Effector CD8-positive, alpha-beta T cell (primary cell): ENCODE results near the gene KRTAP12-3.
"Not testable (repeated sequence)": the region's sequence is repeated elsewhere in the genome, so short reads cannot be mapped to it uniquely, and the experiment has no call there.

Experiments used
- DNase-seq: peaks from one replicate; lab custom pipeline; 2025; lab: John Stamatoyannopoulos, UW

Gene KRTAP12-3

GRCh38 chr21:44627181-44627822 is 30.4 kb upstream of the KRTAP12-3 start:
- not testable (repeated sequence) for DNase-seq

- not testable (repeated sequence) for DNase-seq
Measured at GRCh38 chr21:44627831-44628233, 29.9 kb upstream of the KRTAP12-3 start.

- no peak for DNase-seq
Measured at GRCh38 chr21:44628707-44629391, 28.9 kb upstream of the KRTAP12-3 start.

GRCh38 chr21:44630440-44630839 is 27.3 kb upstream of the KRTAP12-3 start:
- DNase-seq, result no peak

GRCh38 chr21:44632067-44632466 is 25.7 kb upstream of the KRTAP12-3 start:
- DNase-seq, result no peak

GRCh38 chr21:44636209-44637017 is 21.3 kb upstream of the KRTAP12-3 start:
- DNase-seq, result no peak

- no peak for DNase-seq
Measured at GRCh38 chr21:44637018-44637850, 20.5 kb upstream of the KRTAP12-3 start, which contains the start of gene KRTAP10-10. TSS of gene KRTAP10-10 (plus strand) at chr21:44637356. CDS start at chr21:44637418, 62 bp downstream.

GRCh38 chr21:44637851-44638348 is 19.8 kb upstream of the KRTAP12-3 start:
- DNase-seq, result not testable (repeated sequence)

- not testable (repeated sequence) for DNase-seq
Measured at GRCh38 chr21:44638506-44639330, 19.0 kb upstream of the KRTAP12-3 start.

GRCh38 chr21:44639331-44639655 is 18.4 kb upstream of the KRTAP12-3 start:
- no peak for DNase-seq

GRCh38 chr21:44640761-44641160 is 17.0 kb upstream of the KRTAP12-3 start:
- DNase-seq, result no peak

GRCh38 chr21:44643741-44644310 is 13.9 kb upstream of the KRTAP12-3 start:
- DNase-seq, result no peak

- no peak for DNase-seq
Measured at GRCh38 chr21:44644878-44645277, 12.9 kb upstream of the KRTAP12-3 start.

- DNase-seq, result not testable (repeated sequence)
Measured at GRCh38 chr21:44646366-44647221, 11.1 kb upstream of the KRTAP12-3 start, which contains the start of gene KRTAP10-11. TSS of gene KRTAP10-11 (plus strand) at chr21:44646414. CDS start at chr21:44646459, 45 bp downstream.

- DNase-seq, result no peak
Measured at GRCh38 chr21:44647222-44647552, 10.5 kb upstream of the KRTAP12-3 start.

GRCh38 chr21:44648557-44649311 is 9.0 kb upstream of the KRTAP12-3 start:
- no peak for DNase-seq

- DNase-seq, result no peak
Measured at GRCh38 chr21:44649521-44650100, 8.1 kb upstream of the KRTAP12-3 start.

- no peak for DNase-seq
Measured at GRCh38 chr21:44650265-44650972, 7.3 kb upstream of the KRTAP12-3 start.
